ENCODE measurements around the gene DAPK3.

GRCh38 chr19:3949294-3949693 is 21.6 kb downstream of the DAPK3 start:
- TF ChIP-seq POLR2AphosphoS5 (IDR thresholded peaks at IDR 0.05; ENCODE audit: low read depth, low read length), result no peak
- TF ChIP-seq POLR2A (IDR thresholded peaks at IDR 0.05; ENCODE audit: low read depth, low read length), result no peak
- no peak for TF ChIP-seq TAF1 (IDR thresholded peaks at IDR 0.05; ENCODE audit: borderline replicate concordance, low read depth, low read length)
